Epithelial cell of esophagus (primary cell): Measurements from ENCODE around the gene FAM118B.

Experiments
- DNase-seq: peaks from one replicate; pipeline ENCODE4 v3.0.0; 2010; ENCODE audit warnings: low read depth
- H3K4me3 ChIP-seq: 2 replicates; pipeline ENCODE4 v1.5.1; 2011; ENCODE audit warnings: mild to moderate bottlenecking, low read length, control low read depth
- TF ChIP-seq, protein P1 (sequence below): IDR thresholded peaks from 2 replicates; pipeline ENCODE4 v1.5.1; 2011; ENCODE audit warnings: low read depth, mild to moderate bottlenecking, low read length, control low read depth, inconsistent platforms; ENCODE audit not compliant: insufficient read depth; ENCODE audit errors: missing control alignments

The FAM118B gene

GRCh38 chr11:126193038-126193478 is 18.5 kb upstream of the FAM118B start:
- DNase-seq: no peak
- TF ChIP-seq, protein P1, sequence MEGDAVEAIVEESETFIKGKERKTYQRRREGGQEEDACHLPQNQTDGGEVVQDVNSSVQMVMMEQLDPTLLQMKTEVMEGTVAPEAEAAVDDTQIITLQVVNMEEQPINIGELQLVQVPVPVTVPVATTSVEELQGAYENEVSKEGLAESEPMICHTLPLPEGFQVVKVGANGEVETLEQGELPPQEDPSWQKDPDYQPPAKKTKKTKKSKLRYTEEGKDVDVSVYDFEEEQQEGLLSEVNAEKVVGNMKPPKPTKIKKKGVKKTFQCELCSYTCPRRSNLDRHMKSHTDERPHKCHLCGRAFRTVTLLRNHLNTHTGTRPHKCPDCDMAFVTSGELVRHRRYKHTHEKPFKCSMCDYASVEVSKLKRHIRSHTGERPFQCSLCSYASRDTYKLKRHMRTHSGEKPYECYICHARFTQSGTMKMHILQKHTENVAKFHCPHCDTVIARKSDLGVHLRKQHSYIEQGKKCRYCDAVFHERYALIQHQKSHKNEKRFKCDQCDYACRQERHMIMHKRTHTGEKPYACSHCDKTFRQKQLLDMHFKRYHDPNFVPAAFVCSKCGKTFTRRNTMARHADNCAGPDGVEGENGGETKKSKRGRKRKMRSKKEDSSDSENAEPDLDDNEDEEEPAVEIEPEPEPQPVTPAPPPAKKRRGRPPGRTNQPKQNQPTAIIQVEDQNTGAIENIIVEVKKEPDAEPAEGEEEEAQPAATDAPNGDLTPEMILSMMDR: no peak
- H3K4me3 ChIP-seq: no peak overlapping the region

GRCh38 chr11:126194121-126194543 is 17.4 kb upstream of the FAM118B start:
- no peak overlapping the region for H3K4me3 ChIP-seq
- TF ChIP-seq, protein P1: peak; percentile 62
- peak; percentile 48 for DNase-seq

- H3K4me3 ChIP-seq: no peak overlapping the region
- no peak for DNase-seq
- TF ChIP-seq, protein P1: no peak
Observed at GRCh38 chr11:126195119-126195518, 16.5 kb upstream of the FAM118B start.

GRCh38 chr11:126197277-126197939 is 14.2 kb upstream of the FAM118B start:
- peak; percentile 3 for DNase-seq
- TF ChIP-seq, protein P1: no peak
- no peak overlapping the region for H3K4me3 ChIP-seq

DNA sequence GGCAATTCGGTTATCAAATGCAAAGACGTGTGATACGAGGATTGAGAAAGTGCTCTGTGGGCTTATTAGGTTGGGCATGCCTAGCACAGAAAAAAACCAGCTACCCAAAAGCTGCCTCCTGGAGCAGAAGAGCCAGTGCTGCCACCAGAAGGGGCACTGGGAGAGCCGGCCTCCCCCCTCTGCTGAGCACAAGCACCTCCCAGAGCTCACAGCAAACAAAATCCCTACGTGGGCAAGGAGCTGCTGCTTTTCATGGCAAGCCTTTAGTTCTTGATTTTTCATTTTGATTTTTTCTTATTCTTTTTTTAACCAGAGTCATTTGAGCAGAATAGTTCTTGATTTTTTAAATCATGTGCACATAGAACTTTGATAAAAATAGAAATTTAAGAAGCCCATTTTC is 12.9 kb upstream of the FAM118B start:
- no peak for DNase-seq
- TF ChIP-seq, protein P1: no peak
- H3K4me3 ChIP-seq: no peak overlapping the region

DNA sequence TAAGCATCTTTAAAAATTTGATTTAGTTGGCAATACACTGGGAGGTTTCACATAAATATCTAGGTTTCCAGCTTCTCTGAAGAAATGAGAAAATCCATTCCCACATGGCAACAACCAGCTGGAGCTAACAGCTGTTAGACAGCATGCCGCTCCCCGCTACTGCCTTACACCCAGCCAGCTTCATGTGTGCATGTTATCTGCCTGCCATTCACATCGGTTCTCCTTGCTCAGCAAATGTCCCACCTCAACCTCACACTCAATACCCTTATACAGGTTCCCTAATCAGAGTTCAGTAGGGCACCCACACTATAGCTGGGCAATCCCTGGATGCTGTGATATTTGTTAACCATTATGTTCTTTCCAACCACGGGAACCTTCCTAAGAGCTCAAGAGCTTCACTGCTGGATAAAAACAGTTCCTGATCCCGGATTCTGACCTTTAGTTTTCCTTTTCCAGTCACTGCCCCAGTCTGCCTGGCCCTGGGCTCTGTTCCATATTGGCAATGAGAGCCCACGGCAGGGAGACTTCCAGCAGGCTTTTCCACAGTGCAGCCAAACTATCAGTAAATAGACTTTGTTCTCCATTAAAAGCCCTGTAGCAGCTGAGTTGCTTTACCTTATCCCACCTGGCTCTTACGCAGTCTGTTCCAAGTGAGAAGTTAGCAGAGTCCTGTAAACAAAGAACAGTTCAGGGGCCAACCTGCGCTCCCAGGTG is 8.8 kb upstream of the FAM118B start:
- DNase-seq: no peak
- no peak overlapping the region for H3K4me3 ChIP-seq
- TF ChIP-seq, protein P1: no peak
